ENCODE data around the gene FKBP5. TPM values are rescaled to one million over a fixed set of nuclear protein-coding genes. Genes with fewer than 3 reads are reported as not detected.

Gene FKBP5
- total and polyA plus RNA-seq, 2 of the 4 experiments (the other 2 are of a cell fraction): 6.8 to 7.0 TPM

DNA sequence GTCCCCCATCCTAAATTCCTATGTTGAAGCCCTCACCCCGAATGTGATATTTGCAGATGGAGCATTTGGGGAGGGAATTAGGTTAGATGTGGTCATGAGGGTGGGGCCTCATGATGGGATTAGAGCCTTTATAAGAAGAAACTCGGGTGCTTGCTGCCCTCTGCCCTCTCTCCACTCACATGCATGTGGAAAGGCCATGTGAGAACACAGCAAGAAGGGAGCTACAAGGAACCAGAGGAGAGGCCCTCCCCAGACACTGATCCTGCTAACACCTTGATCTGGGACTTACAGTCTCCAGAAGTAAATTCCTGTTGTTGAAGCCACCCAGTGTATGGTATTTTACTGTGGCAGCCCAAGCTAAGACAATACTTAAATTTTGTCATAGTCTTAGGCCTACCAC is 106.4 kb downstream of the FKBP5 start (continued):
- TF ChIP-seq USF2 (IDR thresholded peaks at IDR 0.05; ENCODE audit: low read depth, low read length): no peak
- no peak for TF ChIP-seq MXI1 (IDR thresholded peaks at IDR 0.05; ENCODE audit: borderline replicate concordance, low read depth, low read length)
- TF ChIP-seq RAD21 (IDR thresholded peaks at IDR 0.05; ENCODE audit: low read length): no peak

DNA sequence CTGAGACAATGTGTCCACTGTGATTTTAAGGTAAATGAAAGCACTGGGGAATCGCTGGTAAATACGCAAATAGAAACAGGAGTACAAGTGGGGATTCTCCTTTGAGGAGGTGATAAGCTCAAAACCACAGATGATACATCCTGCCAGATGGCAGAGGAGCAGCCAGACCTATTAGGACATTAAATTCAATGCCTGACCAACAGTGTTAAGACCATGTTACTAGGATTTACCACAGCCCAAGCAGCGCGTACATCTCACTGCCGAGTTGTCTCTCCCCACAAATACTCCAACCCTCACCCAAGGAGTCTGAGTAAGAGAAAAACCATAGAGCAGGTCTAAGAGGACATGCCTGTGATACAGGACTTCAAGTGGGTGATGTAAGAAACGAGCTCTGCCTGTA is 107.1 kb downstream of the FKBP5 start:
- no peak for ATAC-seq (ENCODE audit: low read depth)
- H4K8ac ChIP-seq (ENCODE audit: low read depth in 2 of 2, low read length in 2 of 2): no peak overlapping the region
- dilution Hi-C loops (cut with HindIII; ENCODE audit: low sequenced_read_pairs, unreplicated experiment): no loop called here
- H2BK120ac ChIP-seq (ENCODE audit: low read depth, low read length): no peak overlapping the region
- no peak overlapping the region for H3K23ac ChIP-seq (ENCODE audit: low read depth, low read length)
- H3K79me1 ChIP-seq (ENCODE audit: low read depth in 1 of 2, low read length in 2 of 2): no peaks in the 10 kb centered on the region
- H3K4me3 ChIP-seq (ENCODE audit: insufficient read depth, low read depth, low read length): no peak overlapping the region
- H3K27ac ChIP-seq (ENCODE audit: insufficient read depth, low read length): no peak overlapping the region
- no peaks in the 10 kb centered on the region for H4K20me1 ChIP-seq (ENCODE audit: insufficient read depth, low read length)
- no peak overlapping the region for H3K4ac ChIP-seq (ENCODE audit: low read depth, low read length)
- H3K9ac ChIP-seq (ENCODE audit: low read depth, low read length): no peak overlapping the region
- no peak overlapping the region for H2AK9ac ChIP-seq (replicated peaks; ENCODE audit: low read depth, low read length, poor library complexity)
- H3K36me3 ChIP-seq (ENCODE audit: control insufficient read depth, insufficient read depth, low read length): no peaks in the 10 kb centered on the region
- in situ Hi-C loops (cut with MboI; ENCODE audit: low sequenced_read_pairs): loop anchor here (5.0 kb wide), 2 partner anchors 101 to 156 kb away; partner anchors contain the start of gene ARMC12
- no TSS peak for BruUV-seq (replicated peaks)
- no peak overlapping the region for H2BK15ac ChIP-seq (ENCODE audit: low read depth, low read length)
- H3K4me1 ChIP-seq (ENCODE audit: control insufficient read depth, insufficient read depth, low read length): no peaks in the 10 kb centered on the region
- intact Hi-C loops (cut with micrococcal nuclease): loop anchor here (5.0 kb wide), 2 partner anchors 59 to 516 kb away; no protein-coding TSS in a partner anchor
- H2AK5ac ChIP-seq (ENCODE audit: low read depth, low read length): no peak overlapping the region
- peak; percentile 26 for DNase-seq
- no peak overlapping the region for H2BK20ac ChIP-seq (ENCODE audit: low read depth, low read length)
- H3K4me2 ChIP-seq (ENCODE audit: low read depth, low read length): no peak overlapping the region
- H2AFZ ChIP-seq (replicated peaks; ENCODE audit: low read length, poor library complexity): no peak overlapping the region
- H3K27me3 ChIP-seq (ENCODE audit: control insufficient read depth, insufficient read depth, low read length): no peaks in the 10 kb centered on the region
- H4K5ac ChIP-seq (ENCODE audit: low read depth, low read length): no peak overlapping the region
- H3K9me1 ChIP-seq (ENCODE audit: insufficient read depth, low read length): no peaks in the 10 kb centered on the region; the same call in 1 of the 2 replicates
- ChIA-PET POLR2A (ENCODE audit: unreplicated experiment) (no interaction called here), CTCF (interaction anchor here (1.4 kb wide), 1 partner anchor 155 kb away, joined by 4 read pairs; the partner anchor contains the start of gene ARMC12)
- WGBS, 2 experiments (ENCODE audit: extremely low coverage in 2 of 2, insufficient read length in 1 of 2): no CpG with 5 or more reads among the region's 6 CpGs
- H3K14ac ChIP-seq (replicated peaks; ENCODE audit: low read depth, low read length): no peak overlapping the region
- H2BK5ac ChIP-seq (ENCODE audit: low read depth, low read length, poor library complexity, severe bottlenecking): no peak overlapping the region
- no peak overlapping the region for H3K18ac ChIP-seq (ENCODE audit: low read depth, low read length)
- no peak overlapping the region for H3K56ac ChIP-seq (ENCODE audit: extremely low read depth, insufficient read depth, low read length)
- no peak overlapping the region for H4K91ac ChIP-seq (ENCODE audit: insufficient read depth, low read depth, low read length)
- no peaks in the 10 kb centered on the region for H3K9me3 ChIP-seq (ENCODE audit: control insufficient read depth, insufficient read depth, low read length)
- no peak for TF ChIP-seq MAFK (IDR thresholded peaks at IDR 0.05; ENCODE audit: low read depth, low read length)
- no peak for TF ChIP-seq USF2 (IDR thresholded peaks at IDR 0.05; ENCODE audit: low read depth, low read length)
- TF ChIP-seq CTCF (conservative IDR thresholded peaks at IDR 0.05; ENCODE audit: low read depth, low read length): no peak
- no peak for TF ChIP-seq MXI1 (IDR thresholded peaks at IDR 0.05; ENCODE audit: borderline replicate concordance, low read depth, low read length)
- no peak for TF ChIP-seq SMC3 (IDR thresholded peaks at IDR 0.05; ENCODE audit: low read depth, low read length)
- TF ChIP-seq CHD1 (IDR thresholded peaks at IDR 0.05; ENCODE audit: low read depth, low read length): no peak
- no peak for TF ChIP-seq RCOR1 (IDR thresholded peaks at IDR 0.05; ENCODE audit: insufficient replicate concordance, low read length)
- TF ChIP-seq POLR2A (IDR thresholded peaks at IDR 0.05; ENCODE audit: low read depth, low read length): no peak
- TF ChIP-seq CEBPB (IDR thresholded peaks at IDR 0.05; ENCODE audit: low read depth, low read length): no peak
- no peak for TF ChIP-seq ELK1 (IDR thresholded peaks at IDR 0.05; ENCODE audit: borderline replicate concordance, low read depth, low read length)
- TF ChIP-seq MAZ (IDR thresholded peaks at IDR 0.05; ENCODE audit: borderline replicate concordance, low read depth, low read length): no peak
